Raji (cell line): Measurements from ENCODE around the gene NFKBIE.

ENCODE experiments used
- POLR2A ChIP-seq: IDR thresholded peaks from 2 replicates; pipeline ENCODE4 v1.6.1; 2011; ENCODE audit warnings: low read depth, low read length, control low read depth; ENCODE audit not compliant: insufficient read depth

Gene NFKBIE

DNA sequence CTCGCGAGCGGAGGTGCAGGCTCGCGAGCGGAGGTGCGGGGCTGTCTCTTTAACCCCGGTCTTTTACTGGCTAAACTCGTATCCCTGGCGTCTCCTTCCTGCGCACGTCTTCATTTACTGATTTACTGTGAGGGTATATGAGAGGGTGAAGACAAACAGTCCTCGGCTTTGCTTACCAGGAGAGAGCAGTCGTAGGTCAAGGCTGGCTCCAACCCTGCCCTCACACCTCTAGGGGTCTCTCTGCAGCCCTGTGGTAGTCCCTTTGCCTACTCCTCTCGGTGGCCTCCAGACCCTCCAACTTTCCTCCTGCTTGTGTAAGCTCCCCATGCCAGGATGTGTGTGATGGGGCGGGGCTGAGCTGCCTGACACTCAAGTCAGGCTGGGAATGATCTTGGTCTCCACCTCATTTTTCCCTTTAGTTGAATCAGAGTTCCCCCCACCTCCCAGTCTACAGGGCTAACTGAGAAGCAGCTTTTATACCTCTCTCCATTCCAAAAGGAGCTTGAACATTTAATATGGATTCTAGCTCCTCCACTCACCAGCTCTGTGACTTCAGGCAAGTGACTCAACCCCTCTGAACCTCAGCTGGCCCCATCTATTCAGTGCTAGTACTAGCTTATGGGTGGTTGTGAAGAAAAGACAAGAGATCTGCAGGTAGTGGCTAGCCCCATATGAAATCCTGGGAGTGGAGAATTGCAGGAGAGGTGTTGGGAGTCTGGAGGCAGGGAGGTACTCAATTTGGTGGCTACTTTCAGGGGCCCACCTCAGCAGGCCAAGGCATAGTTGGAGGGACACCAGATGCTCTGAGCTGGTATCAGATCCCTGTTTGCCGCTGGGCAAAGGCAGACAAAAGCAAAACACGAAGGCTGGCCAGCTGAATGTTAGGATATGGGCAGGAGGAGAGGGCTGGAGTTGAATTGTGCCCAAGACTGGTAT is 41.1 kb downstream of the NFKBIE start:
- TF ChIP-seq POLR2A, result no peak; the same call in 1 of the 2 replicates

DNA sequence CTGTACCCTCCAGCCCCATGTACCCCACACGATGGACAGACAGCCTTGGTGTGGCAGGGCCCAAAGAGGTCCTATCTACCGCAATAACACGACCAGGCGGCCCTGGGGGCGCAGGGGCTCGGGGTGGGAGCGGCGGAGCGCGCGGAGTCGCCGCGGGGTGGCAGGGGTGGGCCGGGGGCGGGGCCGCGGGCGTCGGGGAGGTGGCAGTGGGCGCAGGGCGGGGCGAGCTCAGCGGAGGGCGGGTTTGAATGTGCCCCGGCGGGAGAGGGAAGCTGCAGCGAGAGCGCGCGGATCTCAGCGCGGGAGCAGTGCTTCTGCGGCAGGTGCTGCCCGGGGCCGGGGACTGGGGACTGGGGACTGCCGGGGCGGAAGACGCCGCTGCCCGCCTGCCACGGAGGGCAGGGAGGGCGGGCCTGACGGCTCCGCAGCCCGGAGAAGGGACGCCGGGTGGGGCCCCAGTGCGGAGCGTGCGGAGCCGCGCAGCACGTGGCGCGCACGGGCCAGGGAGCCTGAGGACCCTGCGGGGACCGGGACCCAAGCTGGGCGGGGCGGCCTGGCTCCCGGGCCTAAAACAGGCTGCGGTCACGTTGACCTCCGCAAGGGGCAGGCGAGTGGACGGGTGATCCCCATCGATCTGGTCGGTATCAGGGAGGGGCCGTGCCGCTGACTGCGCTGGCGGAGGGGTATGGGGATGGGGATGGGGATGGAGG is 41.9 kb downstream of the NFKBIE start, which contains the start of gene SLC29A1:
Gene SLC29A1 (plus strand): TSS at position 277 of the 710 bp plus-strand sequence. CDS start 3,719 bp downstream, outside the sequence.
- TF ChIP-seq POLR2A, result peak; percentile 93

DNA sequence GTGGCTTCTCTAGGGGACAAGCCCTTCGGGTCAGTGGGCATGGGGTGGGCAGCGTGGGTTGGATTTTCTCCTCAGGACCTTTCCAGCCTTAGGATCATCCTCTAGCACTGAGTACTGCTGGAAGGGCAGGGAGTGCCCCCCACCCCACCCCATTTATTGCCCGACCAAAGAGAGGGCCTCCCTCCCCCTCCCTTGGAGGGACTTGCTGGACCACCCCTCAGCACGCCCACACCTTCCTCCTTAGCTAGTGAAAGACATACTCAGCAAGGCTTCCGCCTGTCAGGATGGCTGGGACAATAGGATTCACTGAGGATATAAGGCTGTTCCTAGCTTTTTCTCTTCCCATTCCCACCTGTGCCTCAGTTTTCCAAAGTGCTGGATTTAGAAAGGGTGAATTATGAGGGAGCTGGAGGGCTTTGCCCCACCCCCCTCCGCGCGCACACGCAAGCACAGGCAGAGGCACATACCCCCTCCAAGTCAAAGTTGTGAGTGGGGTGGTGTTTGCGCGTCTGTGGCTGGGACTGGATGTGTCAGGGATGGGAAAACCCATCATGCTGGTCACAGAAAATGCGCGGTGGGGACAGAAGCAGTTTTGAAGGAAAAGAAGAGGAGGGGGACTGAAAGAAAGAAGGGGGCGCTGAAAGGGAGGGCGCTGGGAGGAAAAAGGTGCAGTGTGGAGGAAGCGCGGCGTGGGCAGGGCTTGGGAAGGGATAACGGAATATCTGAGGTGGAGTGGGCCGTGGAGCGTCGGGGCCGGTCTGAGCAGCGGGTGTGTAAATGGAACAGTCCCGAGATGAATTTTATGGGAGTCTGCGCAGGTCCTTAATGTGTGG is 42.6 kb downstream of the NFKBIE start:
- no peak for TF ChIP-seq POLR2A

DNA sequence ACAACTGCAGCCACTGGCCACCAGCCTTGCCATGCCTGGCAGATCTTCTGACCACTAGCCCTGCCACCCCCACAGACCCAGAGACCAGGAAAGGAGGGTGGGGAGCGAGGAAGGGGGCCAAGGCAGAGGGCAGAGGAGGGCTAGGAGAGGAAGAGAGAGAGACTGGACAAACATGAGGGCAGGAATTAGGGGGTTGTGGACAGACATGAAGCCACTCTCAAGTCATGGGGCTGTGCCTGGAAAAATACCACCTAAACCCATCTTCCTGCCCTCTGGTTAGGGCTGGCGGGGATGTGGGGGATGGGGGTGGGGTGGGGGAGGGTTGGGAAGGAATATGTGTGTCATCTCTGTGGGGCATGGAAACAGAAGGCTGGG is 43.4 kb downstream of the NFKBIE start:
- no peak for TF ChIP-seq POLR2A

DNA sequence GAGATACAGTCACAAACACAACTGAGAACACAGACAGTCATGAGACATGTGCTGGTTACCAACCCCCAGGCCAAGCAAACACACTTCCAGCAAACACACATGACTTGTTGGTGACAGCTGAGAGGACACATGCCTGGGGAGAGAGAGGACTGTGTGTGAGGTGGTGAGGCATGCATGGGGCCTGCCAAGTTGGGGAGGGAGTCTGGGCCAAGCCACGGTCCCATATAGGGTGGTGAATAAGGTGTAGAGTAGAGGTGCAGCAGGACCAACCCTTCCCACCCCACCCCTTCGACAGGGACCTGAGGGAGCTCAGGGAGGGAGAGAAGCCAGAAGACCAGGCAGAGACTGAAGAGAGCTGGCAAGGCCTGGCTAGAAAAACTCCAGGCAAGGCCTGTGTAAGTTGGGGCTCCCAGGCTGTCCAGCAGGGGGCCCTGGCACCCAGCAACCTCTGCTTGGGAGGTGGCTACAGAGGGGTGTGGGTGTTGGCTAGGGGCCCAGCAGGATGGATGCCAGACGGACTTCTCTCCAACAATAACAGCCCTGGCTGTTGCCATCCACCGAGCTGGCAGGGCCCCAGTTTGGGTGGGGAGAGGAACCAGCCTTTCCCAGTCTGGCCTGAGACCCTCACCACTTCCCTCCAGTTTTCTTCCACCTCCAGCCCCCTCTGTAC is 43.9 kb downstream of the NFKBIE start:
- TF ChIP-seq POLR2A, result peak; percentile 51

DNA sequence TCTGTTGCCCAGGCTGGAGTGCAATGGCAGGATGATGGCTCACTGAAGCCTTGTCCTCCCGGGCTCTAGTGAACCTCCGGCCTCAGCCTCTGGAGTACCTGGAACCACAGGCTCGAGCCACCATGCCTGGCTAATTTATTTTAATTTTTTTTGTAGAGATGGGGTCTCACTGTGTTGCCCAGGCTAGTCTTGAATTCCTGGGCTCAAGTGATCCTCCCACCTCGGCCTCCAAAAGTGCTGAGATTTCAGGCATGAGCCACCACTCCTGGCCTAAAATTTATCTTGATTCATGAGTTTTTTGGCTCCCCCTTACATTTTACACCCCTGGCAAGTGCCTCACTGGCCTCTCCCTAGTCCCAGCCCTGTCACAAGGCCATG is 44.4 kb downstream of the NFKBIE start:
- TF ChIP-seq POLR2A, result no peak

DNA sequence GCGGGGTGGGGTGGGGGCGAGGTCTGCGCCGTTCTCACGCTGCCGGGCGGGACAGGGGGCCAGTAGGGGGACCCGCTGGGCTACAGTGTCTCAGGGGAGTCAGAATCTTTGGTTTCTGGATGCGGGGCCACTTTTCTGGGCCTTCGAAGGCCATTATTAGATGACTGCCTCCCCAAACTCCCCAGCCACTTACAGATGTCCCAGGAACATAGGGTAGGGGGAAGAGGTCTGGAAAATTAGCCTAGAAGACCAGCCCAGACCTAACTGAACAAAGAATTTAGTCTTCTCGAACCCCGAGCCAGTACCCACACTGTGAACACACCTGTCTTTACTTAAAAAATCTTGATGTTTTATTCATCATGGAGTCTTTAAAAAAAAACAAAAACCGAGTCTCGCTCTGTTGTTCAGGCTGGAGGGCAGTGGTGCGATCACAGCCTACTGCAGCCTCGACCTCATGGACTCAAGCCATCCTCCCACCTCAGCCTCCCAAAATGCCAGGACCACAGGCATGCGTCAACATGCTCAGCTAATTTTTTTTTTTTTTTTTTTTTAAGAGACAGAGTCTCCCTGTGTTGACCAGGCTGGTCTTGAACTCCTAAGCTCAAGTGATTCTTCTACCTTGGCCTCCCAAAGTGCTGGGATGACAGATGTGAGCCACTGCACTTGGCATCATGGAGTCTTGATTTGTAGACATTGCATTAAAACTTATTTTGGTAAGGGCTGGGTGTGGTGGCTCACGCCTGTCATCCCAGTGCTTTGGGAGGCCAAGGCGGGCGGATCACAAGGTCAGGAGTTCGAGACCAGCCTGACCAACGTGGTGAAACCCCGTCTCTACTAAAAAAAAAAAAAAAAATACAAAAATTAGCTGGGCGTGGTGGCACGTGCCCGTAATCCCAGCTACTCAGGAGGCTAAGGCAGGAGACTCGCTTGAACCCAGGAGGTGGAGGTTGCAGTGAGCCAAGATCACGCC is 45.3 kb downstream of the NFKBIE start:
- TF ChIP-seq POLR2A, result no peak

DNA sequence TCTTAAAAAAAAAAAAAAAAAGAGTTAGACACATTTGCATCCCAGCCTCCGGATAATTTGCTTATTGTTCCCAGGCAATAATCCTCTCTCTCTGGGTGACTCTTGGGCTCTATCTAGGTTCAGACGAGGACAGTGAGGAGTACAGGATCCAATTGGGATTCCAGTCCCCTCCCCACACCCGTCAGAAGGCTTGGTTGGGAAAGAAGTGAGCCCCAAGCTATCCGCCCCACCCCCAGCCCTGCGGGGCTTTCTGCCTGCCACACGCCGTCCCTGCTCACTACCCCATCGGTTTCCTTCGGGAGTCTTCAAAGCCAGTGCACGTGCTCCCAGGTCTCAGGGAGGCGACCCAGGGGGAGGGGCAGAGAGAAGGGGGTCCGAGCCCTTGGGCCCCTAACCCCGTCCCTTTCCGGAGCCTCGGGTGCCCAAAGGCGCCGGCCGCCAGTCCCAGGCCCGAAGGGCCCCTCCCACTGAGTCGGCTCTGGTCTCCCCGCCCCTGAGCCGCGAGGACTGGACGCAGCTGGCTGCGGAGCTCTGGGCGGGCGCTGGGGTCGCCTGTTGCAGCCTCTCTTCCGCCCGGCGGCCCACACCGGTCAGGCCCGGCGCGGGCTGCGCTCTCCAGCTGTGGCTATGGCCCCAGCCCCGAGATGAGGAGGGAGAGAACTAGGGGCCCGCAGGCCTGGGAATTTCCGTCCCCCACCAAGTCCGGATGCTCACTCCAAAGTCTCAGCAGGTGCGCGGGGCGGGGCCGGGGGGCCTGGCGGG is 46.1 kb downstream of the NFKBIE start:
- peak; percentile 40 for TF ChIP-seq POLR2A

DNA sequence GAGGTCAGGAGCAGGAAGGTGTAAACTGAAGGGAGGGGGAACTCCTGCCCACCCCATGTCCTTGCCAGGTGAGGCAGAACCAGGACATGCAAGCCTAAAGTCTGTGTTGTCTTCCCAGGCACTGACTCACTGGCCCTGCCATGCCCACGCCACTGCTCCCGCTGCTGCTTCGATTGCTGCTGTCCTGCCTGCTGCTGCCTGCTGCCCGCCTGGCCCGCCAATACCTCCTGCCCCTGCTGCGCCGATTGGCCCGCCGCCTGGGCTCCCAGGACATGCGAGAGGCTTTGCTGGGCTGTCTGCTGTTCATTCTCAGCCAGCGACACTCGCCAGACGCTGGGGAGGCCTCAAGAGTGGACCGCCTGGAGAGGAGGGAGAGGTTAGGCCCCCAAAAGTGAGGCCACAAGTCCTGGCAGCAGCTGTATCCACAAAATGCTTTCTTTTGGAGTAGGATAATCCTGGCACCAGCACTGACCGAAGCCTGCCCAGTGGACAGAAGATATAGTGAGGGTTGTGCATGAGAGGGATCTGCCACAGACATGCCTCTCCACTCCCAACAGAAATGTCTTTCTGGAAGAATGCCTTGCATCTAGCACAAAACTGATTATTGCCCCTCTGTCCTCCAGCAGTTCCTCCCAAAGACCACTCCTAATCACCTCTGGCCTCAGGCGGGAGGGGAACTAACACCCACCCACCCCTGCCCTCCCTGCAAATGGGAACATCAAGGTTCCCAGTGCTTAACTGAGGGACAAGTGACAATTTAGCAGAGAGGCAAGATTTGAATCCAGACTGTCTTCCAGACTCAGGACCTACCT is 47.8 kb downstream of the NFKBIE start:
- TF ChIP-seq POLR2A, result no peak

DNA sequence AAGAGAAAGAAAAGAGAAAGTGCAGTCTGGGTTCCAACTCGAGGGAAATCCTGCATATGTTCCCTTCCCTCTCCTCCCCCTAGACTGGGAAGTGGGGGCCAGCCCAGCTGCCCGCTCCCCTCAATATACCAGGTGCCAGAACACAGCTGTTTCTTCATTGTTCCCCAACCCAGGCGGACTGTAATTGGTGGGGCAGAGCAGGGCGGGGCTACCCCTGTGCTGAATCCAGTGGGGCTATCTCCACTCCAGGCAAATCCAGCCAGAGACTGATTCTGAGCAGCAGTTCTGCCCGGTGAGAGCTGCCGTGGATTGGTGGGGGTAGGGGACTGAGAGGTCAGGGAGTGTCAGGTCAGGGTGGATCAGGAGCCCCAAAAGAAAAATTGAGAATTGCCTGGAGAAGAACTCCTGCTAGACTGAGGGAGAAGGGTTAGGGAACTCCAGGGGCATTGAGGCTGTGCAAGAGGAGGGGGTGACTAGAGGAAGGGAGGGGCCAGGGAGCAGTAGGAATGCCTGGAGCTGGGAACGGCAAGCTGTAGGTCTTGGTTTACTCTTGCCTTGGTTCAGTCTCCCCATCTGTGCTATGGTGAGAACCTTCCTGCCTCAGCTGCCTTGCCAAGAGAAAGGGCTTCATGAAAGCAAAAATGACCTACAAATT is 48.5 kb downstream of the NFKBIE start, which contains the start of gene MYMX:
Gene MYMX (plus strand): TSS at position 250 of the 655 bp plus-strand sequence. CDS start 546 bp downstream, outside the sequence.
- no peak for TF ChIP-seq POLR2A

DNA sequence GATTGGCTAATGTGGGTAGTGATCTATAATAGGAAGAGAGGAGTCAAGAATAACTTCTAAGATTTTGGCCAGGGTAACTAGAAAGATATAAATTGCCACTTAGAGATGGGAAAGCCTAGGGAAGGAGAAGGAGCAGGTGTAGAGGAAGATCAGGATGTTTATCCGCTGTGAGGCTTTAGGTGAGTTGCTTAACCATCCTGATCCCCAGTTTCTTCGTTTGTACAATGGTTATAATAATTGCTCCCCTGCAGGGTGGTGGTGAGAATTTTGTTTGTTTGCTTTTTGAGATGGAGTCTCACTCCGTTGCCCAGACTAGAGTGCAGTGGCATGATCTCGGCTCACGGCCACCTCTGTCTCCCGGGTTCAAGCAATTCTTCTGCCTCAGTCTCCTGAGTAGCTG is 51.0 kb downstream of the NFKBIE start:
- TF ChIP-seq POLR2A, result no peak
